HG03280 (cell line): ENCODE measurements around the gene KCNIP3.

Experiments
- ATAC-seq: cut with Tn5 transposase; IDR thresholded peaks from one replicate; pipeline ENCODE4 v1.9.1; 2021; ENCODE audit warnings: mild to moderate bottlenecking, moderate library complexity; ENCODE audit not compliant: unreplicated experiment

The KCNIP3 gene

GRCh38 chr2:95380731-95381130 lies 83.6 kb downstream of the KCNIP3 start:
- no peak for ATAC-seq

GRCh38 chr2:95381212-95382191 lies 84.4 kb downstream of the KCNIP3 start:
- no peak for ATAC-seq

GRCh38 chr2:95382192-95382591 lies 85.0 kb downstream of the KCNIP3 start:
- no peak for ATAC-seq

GRCh38 chr2:95382686-95383634 lies 85.8 kb downstream of the KCNIP3 start:
- no peak for ATAC-seq

- ATAC-seq, result no peak
Observed at GRCh38 chr2:95383635-95384027, 86.5 kb downstream of the KCNIP3 start.

GRCh38 chr2:95384854-95385569 lies 87.9 kb downstream of the KCNIP3 start:
- ATAC-seq, result no peak

GRCh38 chr2:95385570-95385984 lies 88.4 kb downstream of the KCNIP3 start:
- ATAC-seq, result no peak

GRCh38 chr2:95386031-95386430 lies 88.9 kb downstream of the KCNIP3 start:
- no peak for ATAC-seq

GRCh38 chr2:95387358-95387757 lies 90.2 kb downstream of the KCNIP3 start:
- ATAC-seq, result no peak

GRCh38 chr2:95388091-95388692 lies 91.0 kb downstream of the KCNIP3 start:
- no peak for ATAC-seq

- ATAC-seq, result no peak
Observed at GRCh38 chr2:95388856-95389244, 91.7 kb downstream of the KCNIP3 start.

- no peak for ATAC-seq
Observed at GRCh38 chr2:95389245-95390119, 92.3 kb downstream of the KCNIP3 start.

GRCh38 chr2:95390272-95390880 lies 93.2 kb downstream of the KCNIP3 start:
- no peak for ATAC-seq

- no peak for ATAC-seq
Observed at GRCh38 chr2:95390881-95391321, 93.8 kb downstream of the KCNIP3 start.

- ATAC-seq, result no peak
Observed at GRCh38 chr2:95391641-95392310, 94.6 kb downstream of the KCNIP3 start.

GRCh38 chr2:95392320-95392719 lies 95.2 kb downstream of the KCNIP3 start:
- no peak for ATAC-seq

GRCh38 chr2:95392730-95393455 lies 95.7 kb downstream of the KCNIP3 start:
- ATAC-seq, result no peak

- no peak for ATAC-seq
Observed at GRCh38 chr2:95393901-95394300, 96.8 kb downstream of the KCNIP3 start.
